ENCODE measurements around the gene FBXO33.

Gene FBXO33

GRCh38 chr14:39432179-39432618 lies at the start of gene FBXO33:
FBXO33 (minus strand) TSS chr14:39432433; CDS start chr14:39432162, 271 bp downstream.
- DNase-seq, result peak; percentile 95

GRCh38 chr14:39474416-39474911 lies 42.2 kb upstream of the FBXO33 start:
- DNase-seq, result no peak

GRCh38 chr14:39472078-39472477 lies 39.8 kb upstream of the FBXO33 start:
- DNase-seq, result no peak

GRCh38 chr14:39469094-39469710 lies 37.0 kb upstream of the FBXO33 start:
- peak; percentile 6 for DNase-seq

GRCh38 chr14:39467889-39468524 lies 35.8 kb upstream of the FBXO33 start:
- no peak for DNase-seq

GRCh38 chr14:39459795-39460478 lies 27.7 kb upstream of the FBXO33 start:
- DNase-seq, result no peak

- DNase-seq, result no peak
Observed at GRCh38 chr14:39456702-39457250, 24.5 kb upstream of the FBXO33 start.

GRCh38 chr14:39454906-39455539 lies 22.8 kb upstream of the FBXO33 start:
- no peak for DNase-seq

GRCh38 chr14:39452680-39453079 lies 20.4 kb upstream of the FBXO33 start:
- no peak for DNase-seq

GRCh38 chr14:39451811-39452210 lies 19.6 kb upstream of the FBXO33 start:
- no peak for DNase-seq

GRCh38 chr14:39447175-39447661 lies 15.0 kb upstream of the FBXO33 start:
- no peak for DNase-seq

GRCh38 chr14:39446131-39446744 lies 14.0 kb upstream of the FBXO33 start:
- no peak for DNase-seq

- DNase-seq, result no peak
Observed at GRCh38 chr14:39442293-39442692, 10.1 kb upstream of the FBXO33 start.

GRCh38 chr14:39441805-39442204 lies 9.6 kb upstream of the FBXO33 start:
- no peak for DNase-seq

- no peak for DNase-seq
Observed at GRCh38 chr14:39440975-39441374, 8.7 kb upstream of the FBXO33 start.

GRCh38 chr14:39435241-39435640 lies 3.0 kb upstream of the FBXO33 start:
- no peak for DNase-seq

GRCh38 chr14:39434401-39434800 lies 2.2 kb upstream of the FBXO33 start:
- no peak for DNase-seq

- no peak for DNase-seq
Observed at GRCh38 chr14:39433452-39433813, 1.2 kb upstream of the FBXO33 start.

- peak; percentile 65 for DNase-seq
Observed at GRCh38 chr14:39432619-39433451, 602 bp upstream of the FBXO33 start.

- peak; percentile 33 for DNase-seq
Observed at GRCh38 chr14:39431416-39432178, 636 bp downstream of the FBXO33 start.
